Mononuclear cell (primary cell): ENCODE data around the gene LAMTOR4. TPM values are rescaled to one million over a fixed set of nuclear protein-coding genes. Genes with fewer than 3 reads are reported as not detected.

Experiments
- H3K27me3 ChIP-seq: 2 replicates; pipeline ENCODE4 v1.6.0; 2011; ENCODE audit warnings: low read length, control low read depth; ENCODE audit not compliant: insufficient read depth
- H3K4me1 ChIP-seq: 2 replicates; pipeline ENCODE4 v1.5.1; 2011; ENCODE audit warnings: mild to moderate bottlenecking, low read length, control low read depth; ENCODE audit not compliant: insufficient read depth
- H3K4me3 ChIP-seq: 2 replicates; pipeline ENCODE4 v1.5.1; 2011; ENCODE audit warnings: mild to moderate bottlenecking, low read length, moderate library complexity
- H3K9me3 ChIP-seq: 2 replicates; pipeline ENCODE4 v1.5.1; 2011; ENCODE audit warnings: low read depth, mild to moderate bottlenecking, control low read depth, low read length
- total RNA-seq: library from RNA; depleted of rRNA; stranded (reverse); fragments of >200 nt; gene quantifications from one replicate; pipeline ENCODE4 v1.2.3, GENCODE V29; 2012

Gene LAMTOR4
- total RNA-seq, result 102 TPM

GRCh38 chr7:100148559-100149328 lies at the start of gene LAMTOR4:
Gene LAMTOR4 (plus strand): TSS chr7:100148918. CDS start chr7:100148973, 55 bp downstream.
- Histone ChIP-seq H3K9me3 (no peaks in the 10 kb centered on the region), H3K27me3 (no peaks in the 10 kb centered on the region), H3K4me3 (peak within 1 kb of the TSS; percentile 97), H3K4me1 (peaks cover 55% of the 10 kb centered on the region)

GRCh38 chr7:100099452-100099851 lies 49.3 kb upstream of the LAMTOR4 start:
- peaks cover 25% of the 10 kb centered on the region for H3K4me1 ChIP-seq
- no peak overlapping the region for H3K4me3 ChIP-seq
- no peaks in the 10 kb centered on the region for H3K27me3 ChIP-seq
- H3K9me3 ChIP-seq, result no peaks in the 10 kb centered on the region

GRCh38 chr7:100100420-100101015 lies 48.2 kb upstream of the LAMTOR4 start:
- peaks cover 25% of the 10 kb centered on the region for H3K4me1 ChIP-seq
- peak overlapping the region; percentile 86 for H3K4me3 ChIP-seq
- no peaks in the 10 kb centered on the region for H3K27me3 ChIP-seq
- H3K9me3 ChIP-seq, result no peaks in the 10 kb centered on the region

DNA sequence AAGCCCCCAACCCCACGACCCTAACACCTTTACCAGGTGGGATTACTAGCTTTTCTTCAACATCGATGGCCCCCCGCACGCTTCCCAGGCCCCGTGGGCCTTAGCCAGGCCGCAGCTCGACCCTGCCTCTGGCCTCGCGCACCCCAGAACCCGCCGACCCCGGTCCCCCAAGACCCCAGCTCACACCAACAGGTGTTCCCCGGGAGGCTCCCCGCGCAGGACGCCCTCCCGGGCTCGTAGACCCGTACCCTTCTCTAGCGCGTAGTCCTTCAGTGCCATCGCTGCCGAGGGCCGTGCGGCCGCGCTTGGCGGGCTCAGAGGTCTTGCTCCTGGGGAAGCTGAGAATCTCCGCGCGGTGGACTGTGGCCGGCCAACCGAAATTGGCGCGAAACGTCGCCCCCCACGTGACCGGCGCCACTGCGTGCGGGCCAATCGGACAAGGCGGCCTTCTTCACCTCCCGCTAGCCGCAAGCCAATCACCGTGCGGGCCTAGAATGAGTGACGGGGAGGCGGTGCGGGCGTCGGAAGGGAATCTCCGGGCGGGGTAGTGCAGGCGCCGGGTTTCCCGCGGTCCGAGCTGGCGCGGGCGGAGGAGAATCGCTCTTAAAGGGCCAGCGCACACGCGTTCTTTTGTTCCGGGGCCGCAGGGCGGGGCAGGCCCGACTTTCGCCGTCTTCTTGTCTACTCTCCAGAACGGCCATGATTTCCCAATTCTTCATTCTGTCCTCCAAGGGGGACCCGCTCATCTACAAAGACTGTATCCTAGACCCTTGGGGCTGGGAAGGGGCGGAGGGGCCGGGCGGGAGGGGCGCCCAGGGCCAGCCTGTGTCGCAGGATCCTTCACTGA lies 47.5 kb upstream of the LAMTOR4 start, which contains the start of the genes AP4M1 and MCM7:
Gene AP4M1 (plus strand): TSS at position 628 of the 847 bp plus-strand sequence. CDS start 72 bp downstream, at position 700.
Gene MCM7 (minus strand): TSS at position 382 of the 847 bp plus-strand sequence. CDS start 103 bp downstream, at position 279.
- Histone ChIP-seq H3K4me3 (peak within 1 kb of the TSS; percentile 86), H3K27me3 (no peaks in the 10 kb centered on the region), H3K9me3 (no peaks in the 10 kb centered on the region), H3K4me1 (peaks cover 25% of the 10 kb centered on the region)

DNA sequence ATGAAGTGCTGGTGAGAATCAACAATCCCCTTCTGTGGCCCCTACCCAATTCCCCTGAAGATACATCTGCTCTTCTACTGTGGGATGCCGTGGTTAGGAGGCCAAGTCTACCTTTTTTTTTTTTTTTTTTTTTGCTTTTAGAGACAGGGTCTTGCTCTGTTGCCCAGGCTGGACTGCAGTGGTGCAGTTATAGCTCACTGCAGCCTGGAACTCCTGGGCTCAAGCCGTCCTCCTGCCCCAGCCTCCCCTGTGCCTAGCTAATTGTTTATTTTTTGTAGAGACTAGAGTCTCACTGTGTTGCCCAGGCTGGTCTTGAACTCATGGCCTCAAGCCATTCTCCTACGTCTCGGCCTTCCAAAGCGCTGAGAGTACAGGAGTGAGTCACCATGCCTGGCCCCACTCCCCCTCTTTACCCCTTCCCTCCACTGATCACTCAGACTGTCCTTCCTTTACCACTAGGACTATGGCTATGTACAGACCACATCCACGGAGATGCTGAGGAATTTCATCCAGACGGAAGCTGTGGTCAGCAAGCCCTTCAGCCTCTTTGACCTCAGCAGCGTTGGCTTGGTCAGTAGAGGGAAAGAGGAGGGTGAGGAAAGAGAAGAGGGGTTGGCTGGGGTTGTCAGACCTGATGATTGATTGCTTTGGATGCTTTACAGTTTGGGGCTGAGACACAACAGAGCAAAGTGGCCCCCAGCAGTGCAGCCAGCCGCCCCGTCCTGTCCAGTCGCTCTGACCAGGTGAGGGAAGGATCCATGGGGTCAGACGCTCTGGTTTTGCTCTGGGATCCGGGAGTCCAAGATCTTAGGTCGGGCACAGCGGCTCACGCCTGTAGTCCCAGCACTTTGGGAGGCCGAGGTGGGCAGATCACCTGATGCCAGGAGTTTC lies 45.5 kb upstream of the LAMTOR4 start:
- Histone ChIP-seq H3K9me3 (no peaks in the 10 kb centered on the region), H3K27me3 (no peaks in the 10 kb centered on the region), H3K4me1 (peaks cover 25% of the 10 kb centered on the region)

DNA sequence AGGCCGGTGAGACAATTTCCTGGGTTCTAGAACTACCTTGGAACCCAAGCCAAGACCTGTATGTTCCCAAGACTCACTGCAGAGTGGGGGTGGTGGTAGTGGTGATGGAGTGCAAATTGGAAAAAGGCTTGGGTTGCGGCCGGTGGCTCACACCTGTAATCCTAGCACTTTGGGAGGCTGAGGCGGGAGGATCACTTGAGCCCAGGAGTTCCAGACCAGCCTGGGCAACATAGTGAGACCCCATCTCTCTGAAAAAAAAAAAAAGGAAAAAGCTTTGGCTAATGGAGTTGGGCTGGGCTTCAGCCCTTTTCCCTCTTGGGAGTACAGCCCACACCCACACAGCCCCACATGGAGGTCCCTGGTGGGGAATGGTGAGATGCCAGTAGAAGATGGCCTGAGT lies 43.2 kb upstream of the LAMTOR4 start:
- H3K27me3 ChIP-seq, result no peaks in the 10 kb centered on the region
- no peaks in the 10 kb centered on the region for H3K9me3 ChIP-seq
- no peak overlapping the region for H3K4me3 ChIP-seq
- H3K4me1 ChIP-seq, result peaks cover 10% of the 10 kb centered on the region

More for the DNA sequence above, 45.5 kb upstream of the LAMTOR4 start:
- H3K4me3 ChIP-seq, result no peak overlapping the region

- Histone ChIP-seq H3K4me1 (peaks cover 10% of the 10 kb centered on the region), H3K4me3 (no peak overlapping the region), H3K27me3 (no peaks in the 10 kb centered on the region), H3K9me3 (no peaks in the 10 kb centered on the region)
Measured at GRCh38 chr7:100106633-100107032, 42.1 kb upstream of the LAMTOR4 start.

- no peaks in the 10 kb centered on the region for H3K9me3 ChIP-seq
- H3K27me3 ChIP-seq, result no peaks in the 10 kb centered on the region
- no peak overlapping the region for H3K4me3 ChIP-seq
- H3K4me1 ChIP-seq, result peaks cover 5% of the 10 kb centered on the region
Measured at GRCh38 chr7:100107125-100107737, 41.5 kb upstream of the LAMTOR4 start.

DNA sequence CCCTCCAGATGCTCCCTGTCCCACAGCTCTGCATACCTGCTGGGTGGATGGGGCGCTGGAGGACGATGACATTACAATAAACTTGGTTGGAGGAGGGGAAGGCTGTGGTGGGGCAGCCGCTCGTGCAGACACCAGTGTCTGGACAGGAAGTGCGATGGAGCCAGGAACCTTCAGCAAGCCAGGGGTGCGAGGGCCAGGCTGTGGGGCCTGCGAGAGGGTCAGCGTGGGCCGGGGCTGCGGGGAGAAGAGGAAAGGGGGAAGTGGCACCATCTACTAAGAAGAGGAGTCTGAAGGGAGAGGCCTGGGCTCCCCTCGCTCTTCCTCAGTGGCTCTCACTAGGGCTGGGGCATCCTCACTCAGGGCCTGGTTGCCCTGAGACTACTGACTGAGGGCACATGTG lies 40.8 kb upstream of the LAMTOR4 start:
- Histone ChIP-seq H3K27me3 (no peaks in the 10 kb centered on the region), H3K4me1 (no peaks in the 10 kb centered on the region), H3K9me3 (no peaks in the 10 kb centered on the region), H3K4me3 (no peak overlapping the region)

- H3K4me1 ChIP-seq, result no peaks in the 10 kb centered on the region
- H3K27me3 ChIP-seq, result no peaks in the 10 kb centered on the region
- no peak overlapping the region for H3K4me3 ChIP-seq
- no peaks in the 10 kb centered on the region for H3K9me3 ChIP-seq
Measured at GRCh38 chr7:100109521-100110163, 39.1 kb upstream of the LAMTOR4 start.

GRCh38 chr7:100111156-100111555 lies 37.6 kb upstream of the LAMTOR4 start:
- Histone ChIP-seq H3K4me1 (no peaks in the 10 kb centered on the region), H3K9me3 (no peaks in the 10 kb centered on the region), H3K4me3 (no peak overlapping the region), H3K27me3 (no peaks in the 10 kb centered on the region)

- Histone ChIP-seq H3K4me3 (no peak overlapping the region), H3K9me3 (no peaks in the 10 kb centered on the region), H3K27me3 (no peaks in the 10 kb centered on the region), H3K4me1 (no peaks in the 10 kb centered on the region)
Measured at GRCh38 chr7:100111914-100112313, 36.8 kb upstream of the LAMTOR4 start.

GRCh38 chr7:100115026-100115425 lies 33.7 kb upstream of the LAMTOR4 start:
- no peaks in the 10 kb centered on the region for H3K27me3 ChIP-seq

More at GRCh38 chr7:100115026-100115425, 33.7 kb upstream of the LAMTOR4 start:
- H3K9me3 ChIP-seq, result no peaks in the 10 kb centered on the region
- no peak overlapping the region for H3K4me3 ChIP-seq
- peaks cover 16% of the 10 kb centered on the region for H3K4me1 ChIP-seq
